ENCODE results near the gene GRM7. TPM values are rescaled to one million over a fixed set of nuclear protein-coding genes. Genes with fewer than 3 reads are reported as not detected.

The GRM7 gene
- total and polyA plus RNA-seq, 2 experiments from 2014 or later: 0.40 TPM; not detected in 1

DNA sequence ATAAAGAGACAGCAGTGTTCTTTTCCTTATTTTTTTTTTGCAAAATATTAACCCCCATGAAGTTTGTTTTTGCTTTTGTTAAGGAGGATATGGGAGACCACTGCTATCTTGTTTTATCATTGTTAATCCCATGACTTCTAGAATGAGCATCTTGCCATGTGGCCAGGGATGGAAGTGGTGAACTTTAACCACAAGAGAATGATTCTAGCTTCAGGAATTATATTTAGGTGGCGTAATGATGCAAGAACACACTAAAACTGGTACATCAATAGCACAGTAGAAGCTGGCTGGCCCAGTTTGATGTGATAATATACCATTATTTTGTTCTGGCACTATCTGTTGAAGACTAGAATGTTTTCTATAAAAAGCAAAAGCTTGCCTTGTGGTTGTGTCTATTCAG is 720.9 kb downstream of the GRM7 start (continued):
- TF ChIP-seq, protein P1, sequence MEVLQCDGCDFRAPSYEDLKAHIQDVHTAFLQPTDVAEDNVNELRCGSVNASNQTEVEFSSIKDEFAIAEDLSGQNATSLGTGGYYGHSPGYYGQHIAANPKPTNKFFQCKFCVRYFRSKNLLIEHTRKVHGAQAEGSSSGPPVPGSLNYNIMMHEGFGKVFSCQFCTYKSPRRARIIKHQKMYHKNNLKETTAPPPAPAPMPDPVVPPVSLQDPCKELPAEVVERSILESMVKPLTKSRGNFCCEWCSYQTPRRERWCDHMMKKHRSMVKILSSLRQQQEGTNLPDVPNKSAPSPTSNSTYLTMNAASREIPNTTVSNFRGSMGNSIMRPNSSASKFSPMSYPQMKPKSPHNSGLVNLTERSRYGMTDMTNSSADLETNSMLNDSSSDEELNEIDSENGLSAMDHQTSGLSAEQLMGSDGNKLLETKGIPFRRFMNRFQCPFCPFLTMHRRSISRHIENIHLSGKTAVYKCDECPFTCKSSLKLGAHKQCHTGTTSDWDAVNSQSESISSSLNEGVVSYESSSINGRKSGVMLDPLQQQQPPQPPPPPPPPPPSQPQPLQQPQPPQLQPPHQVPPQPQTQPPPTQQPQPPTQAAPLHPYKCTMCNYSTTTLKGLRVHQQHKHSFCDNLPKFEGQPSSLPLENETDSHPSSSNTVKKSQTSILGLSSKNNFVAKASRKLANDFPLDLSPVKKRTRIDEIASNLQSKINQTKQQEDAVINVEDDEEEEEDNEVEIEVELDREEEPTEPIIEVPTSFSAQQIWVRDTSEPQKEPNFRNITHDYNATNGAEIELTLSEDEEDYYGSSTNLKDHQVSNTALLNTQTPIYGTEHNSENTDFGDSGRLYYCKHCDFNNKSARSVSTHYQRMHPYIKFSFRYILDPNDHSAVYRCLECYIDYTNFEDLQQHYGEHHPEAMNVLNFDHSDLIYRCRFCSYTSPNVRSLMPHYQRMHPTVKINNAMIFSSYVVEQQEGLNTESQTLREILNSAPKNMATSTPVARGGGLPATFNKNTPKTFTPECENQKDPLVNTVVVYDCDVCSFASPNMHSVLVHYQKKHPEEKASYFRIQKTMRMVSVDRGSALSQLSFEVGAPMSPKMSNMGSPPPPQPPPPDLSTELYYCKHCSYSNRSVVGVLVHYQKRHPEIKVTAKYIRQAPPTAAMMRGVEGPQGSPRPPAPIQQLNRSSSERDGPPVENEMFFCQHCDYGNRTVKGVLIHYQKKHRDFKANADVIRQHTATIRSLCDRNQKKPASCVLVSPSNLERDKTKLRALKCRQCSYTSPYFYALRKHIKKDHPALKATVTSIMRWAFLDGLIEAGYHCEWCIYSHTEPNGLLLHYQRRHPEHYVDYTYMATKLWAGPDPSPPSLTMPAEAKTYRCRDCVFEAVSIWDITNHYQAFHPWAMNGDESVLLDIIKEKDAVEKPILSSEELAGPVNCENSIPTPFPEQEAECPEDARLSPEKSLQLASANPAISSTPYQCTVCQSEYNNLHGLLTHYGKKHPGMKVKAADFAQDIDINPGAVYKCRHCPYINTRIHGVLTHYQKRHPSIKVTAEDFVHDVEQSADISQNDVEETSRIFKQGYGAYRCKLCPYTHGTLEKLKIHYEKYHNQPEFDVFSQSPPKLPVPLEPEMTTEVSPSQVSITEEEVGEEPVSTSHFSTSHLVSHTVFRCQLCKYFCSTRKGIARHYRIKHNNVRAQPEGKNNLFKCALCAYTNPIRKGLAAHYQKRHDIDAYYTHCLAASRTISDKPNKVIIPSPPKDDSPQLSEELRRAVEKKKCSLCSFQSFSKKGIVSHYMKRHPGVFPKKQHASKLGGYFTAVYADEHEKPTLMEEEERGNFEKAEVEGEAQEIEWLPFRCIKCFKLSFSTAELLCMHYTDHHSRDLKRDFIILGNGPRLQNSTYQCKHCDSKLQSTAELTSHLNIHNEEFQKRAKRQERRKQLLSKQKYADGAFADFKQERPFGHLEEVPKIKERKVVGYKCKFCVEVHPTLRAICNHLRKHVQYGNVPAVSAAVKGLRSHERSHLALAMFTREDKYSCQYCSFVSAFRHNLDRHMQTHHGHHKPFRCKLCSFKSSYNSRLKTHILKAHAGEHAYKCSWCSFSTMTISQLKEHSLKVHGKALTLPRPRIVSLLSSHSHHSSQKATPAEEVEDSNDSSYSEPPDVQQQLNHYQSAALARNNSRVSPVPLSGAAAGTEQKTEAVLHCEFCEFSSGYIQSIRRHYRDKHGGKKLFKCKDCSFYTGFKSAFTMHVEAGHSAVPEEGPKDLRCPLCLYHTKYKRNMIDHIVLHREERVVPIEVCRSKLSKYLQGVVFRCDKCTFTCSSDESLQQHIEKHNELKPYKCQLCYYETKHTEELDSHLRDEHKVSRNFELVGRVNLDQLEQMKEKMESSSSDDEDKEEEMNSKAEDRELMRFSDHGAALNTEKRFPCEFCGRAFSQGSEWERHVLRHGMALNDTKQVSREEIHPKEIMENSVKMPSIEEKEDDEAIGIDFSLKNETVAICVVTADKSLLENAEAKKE (CRISPR knock-in tag; IDR thresholded peaks at IDR 0.05): no peak
- TF ChIP-seq NANOG (IDR thresholded peaks at IDR 0.05; ENCODE audit: borderline replicate concordance): no peak
- TF ChIP-seq, protein P2, sequence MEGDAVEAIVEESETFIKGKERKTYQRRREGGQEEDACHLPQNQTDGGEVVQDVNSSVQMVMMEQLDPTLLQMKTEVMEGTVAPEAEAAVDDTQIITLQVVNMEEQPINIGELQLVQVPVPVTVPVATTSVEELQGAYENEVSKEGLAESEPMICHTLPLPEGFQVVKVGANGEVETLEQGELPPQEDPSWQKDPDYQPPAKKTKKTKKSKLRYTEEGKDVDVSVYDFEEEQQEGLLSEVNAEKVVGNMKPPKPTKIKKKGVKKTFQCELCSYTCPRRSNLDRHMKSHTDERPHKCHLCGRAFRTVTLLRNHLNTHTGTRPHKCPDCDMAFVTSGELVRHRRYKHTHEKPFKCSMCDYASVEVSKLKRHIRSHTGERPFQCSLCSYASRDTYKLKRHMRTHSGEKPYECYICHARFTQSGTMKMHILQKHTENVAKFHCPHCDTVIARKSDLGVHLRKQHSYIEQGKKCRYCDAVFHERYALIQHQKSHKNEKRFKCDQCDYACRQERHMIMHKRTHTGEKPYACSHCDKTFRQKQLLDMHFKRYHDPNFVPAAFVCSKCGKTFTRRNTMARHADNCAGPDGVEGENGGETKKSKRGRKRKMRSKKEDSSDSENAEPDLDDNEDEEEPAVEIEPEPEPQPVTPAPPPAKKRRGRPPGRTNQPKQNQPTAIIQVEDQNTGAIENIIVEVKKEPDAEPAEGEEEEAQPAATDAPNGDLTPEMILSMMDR (conservative IDR thresholded peaks at IDR 0.05; ENCODE audit: low read depth in 2 of 2): no peak
- TF ChIP-seq, protein P3, sequence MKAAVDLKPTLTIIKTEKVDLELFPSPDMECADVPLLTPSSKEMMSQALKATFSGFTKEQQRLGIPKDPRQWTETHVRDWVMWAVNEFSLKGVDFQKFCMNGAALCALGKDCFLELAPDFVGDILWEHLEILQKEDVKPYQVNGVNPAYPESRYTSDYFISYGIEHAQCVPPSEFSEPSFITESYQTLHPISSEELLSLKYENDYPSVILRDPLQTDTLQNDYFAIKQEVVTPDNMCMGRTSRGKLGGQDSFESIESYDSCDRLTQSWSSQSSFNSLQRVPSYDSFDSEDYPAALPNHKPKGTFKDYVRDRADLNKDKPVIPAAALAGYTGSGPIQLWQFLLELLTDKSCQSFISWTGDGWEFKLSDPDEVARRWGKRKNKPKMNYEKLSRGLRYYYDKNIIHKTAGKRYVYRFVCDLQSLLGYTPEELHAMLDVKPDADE (IDR thresholded peaks at IDR 0.05): no peak

DNA sequence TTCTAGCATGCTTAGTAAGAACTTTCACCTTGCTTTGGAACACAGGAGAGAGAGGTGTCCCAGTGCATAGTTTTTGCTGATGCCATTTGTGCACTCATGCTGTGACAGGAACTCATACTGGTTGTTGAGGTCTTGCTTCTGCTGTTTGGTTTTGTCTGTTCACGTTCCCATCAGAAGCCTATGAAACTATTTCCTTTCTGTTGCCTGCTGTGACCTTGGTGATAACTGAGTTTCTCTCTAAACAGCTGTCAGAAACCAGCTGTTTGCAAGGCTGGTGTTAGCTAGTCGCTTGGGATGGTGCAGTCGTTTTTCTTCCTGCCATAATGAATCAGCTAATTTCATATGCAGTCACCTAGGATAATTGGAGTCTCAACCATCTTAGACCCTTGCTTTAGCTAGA is 724.1 kb downstream of the GRM7 start:
- no peak overlapping the region for H3K27ac ChIP-seq (ENCODE audit: low read depth)
- peaks cover 9% of the 10 kb centered on the region for H3K9me2 ChIP-seq (ENCODE audit: insufficient read depth)
- no peaks in the 10 kb centered on the region for H3K27me3 ChIP-seq (ENCODE audit: insufficient read depth)
- ATAC-seq (no peak), DNase-seq (ENCODE audit: low spot score) (no peak)
- no peaks in the 10 kb centered on the region for H4K20me1 ChIP-seq (replicated peaks; ENCODE audit: insufficient read depth)
- H3K27me3 Mint-ChIP-seq (ENCODE audit: insufficient read depth, low read depth, poor library complexity): no peaks in the 10 kb centered on the region
- H3K4me3 Mint-ChIP-seq: no peak overlapping the region
- no peaks in the 10 kb centered on the region for H3K36me3 ChIP-seq (ENCODE audit: insufficient read depth)
- no peaks in the 10 kb centered on the region; the same call in 2 of the 3 replicates for H3K4me1 Mint-ChIP-seq
- no peak overlapping the region for H3K4me3 ChIP-seq
- no peaks in the 10 kb centered on the region for H3K79me2 ChIP-seq (replicated peaks; ENCODE audit: insufficient read depth)
- H3F3A ChIP-seq (replicated peaks; ENCODE audit: low read depth): no peaks in the 10 kb centered on the region
- H3K4me2 ChIP-seq: no peak overlapping the region
- no peak overlapping the region for H2AFZ ChIP-seq
- no peaks in the 10 kb centered on the region for H3K36me3 Mint-ChIP-seq (ENCODE audit: low read depth)
- H3K4me1 ChIP-seq (ENCODE audit: insufficient read depth): no peaks in the 10 kb centered on the region
- no peaks in the 10 kb centered on the region for H3K9me3 Mint-ChIP-seq
- H3K27ac Mint-ChIP-seq: no peak overlapping the region
- TF ChIP-seq, protein P4, sequence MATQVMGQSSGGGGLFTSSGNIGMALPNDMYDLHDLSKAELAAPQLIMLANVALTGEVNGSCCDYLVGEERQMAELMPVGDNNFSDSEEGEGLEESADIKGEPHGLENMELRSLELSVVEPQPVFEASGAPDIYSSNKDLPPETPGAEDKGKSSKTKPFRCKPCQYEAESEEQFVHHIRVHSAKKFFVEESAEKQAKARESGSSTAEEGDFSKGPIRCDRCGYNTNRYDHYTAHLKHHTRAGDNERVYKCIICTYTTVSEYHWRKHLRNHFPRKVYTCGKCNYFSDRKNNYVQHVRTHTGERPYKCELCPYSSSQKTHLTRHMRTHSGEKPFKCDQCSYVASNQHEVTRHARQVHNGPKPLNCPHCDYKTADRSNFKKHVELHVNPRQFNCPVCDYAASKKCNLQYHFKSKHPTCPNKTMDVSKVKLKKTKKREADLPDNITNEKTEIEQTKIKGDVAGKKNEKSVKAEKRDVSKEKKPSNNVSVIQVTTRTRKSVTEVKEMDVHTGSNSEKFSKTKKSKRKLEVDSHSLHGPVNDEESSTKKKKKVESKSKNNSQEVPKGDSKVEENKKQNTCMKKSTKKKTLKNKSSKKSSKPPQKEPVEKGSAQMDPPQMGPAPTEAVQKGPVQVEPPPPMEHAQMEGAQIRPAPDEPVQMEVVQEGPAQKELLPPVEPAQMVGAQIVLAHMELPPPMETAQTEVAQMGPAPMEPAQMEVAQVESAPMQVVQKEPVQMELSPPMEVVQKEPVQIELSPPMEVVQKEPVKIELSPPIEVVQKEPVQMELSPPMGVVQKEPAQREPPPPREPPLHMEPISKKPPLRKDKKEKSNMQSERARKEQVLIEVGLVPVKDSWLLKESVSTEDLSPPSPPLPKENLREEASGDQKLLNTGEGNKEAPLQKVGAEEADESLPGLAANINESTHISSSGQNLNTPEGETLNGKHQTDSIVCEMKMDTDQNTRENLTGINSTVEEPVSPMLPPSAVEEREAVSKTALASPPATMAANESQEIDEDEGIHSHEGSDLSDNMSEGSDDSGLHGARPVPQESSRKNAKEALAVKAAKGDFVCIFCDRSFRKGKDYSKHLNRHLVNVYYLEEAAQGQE (IDR thresholded peaks at IDR 0.05; ENCODE audit: unreplicated experiment): no peak
- no peak for TF ChIP-seq ZNF331 (CRISPR knock-in tag; IDR thresholded peaks at IDR 0.05; ENCODE audit: low read depth)
- no peak for TF ChIP-seq ZNF114 (CRISPR knock-in tag; IDR thresholded peaks at IDR 0.05)
- no peak for TF ChIP-seq EZH2phosphoT487 (IDR thresholded peaks at IDR 0.05; ENCODE audit: unreplicated experiment)
